Esophagus muscularis mucosa (tissue), 4 donors: Measurements from ENCODE around the gene PGM2. TPM values are rescaled to one million over a fixed set of nuclear protein-coding genes. Genes with fewer than 3 reads are reported as not detected.
A peak's percentile ranks its signal among the peaks of the same experiment; 100 is the strongest.

Experiments used
- DNase-seq: peaks from one replicate; pipeline ENCODE4 v3.0.0-alpha.2; 2017; ENCODE audit errors: extremely low spot score
- H3K27ac ChIP-seq, 4 donors: fragments of 200-600 bp; sonication (generic); replicated peaks in 1 of 4; 1 replicate in 3 of 4; 2 replicates in 1 of 4; pipeline ENCODE4 v1.5.1; 2016 to 2019; ENCODE audit warnings: mild to moderate bottlenecking in 1 of 4
- H3K27me3 ChIP-seq, 4 donors: fragments of 200-600 bp; sonication (generic); one replicate each; pipeline versions ENCODE4 v1.5.1 to v1.6.0; 2016 to 2019
- H3K36me3 ChIP-seq, 4 donors: fragments of 200-600 bp; sonication (generic); one replicate each; pipeline ENCODE4 v1.5.1; 2016 to 2019
- H3K4me1 ChIP-seq, 4 donors: fragments of 200-600 bp; sonication (generic); one replicate each; pipeline ENCODE4 v1.5.1; 2016 to 2019
- H3K4me3 ChIP-seq, 4 donors: fragments of 200-600 bp; sonication (generic); 1 replicate in 2 of 4; 2 replicates in 2 of 4; pipeline ENCODE4 v1.5.1; 2016 to 2019; ENCODE audit warnings: mild to moderate bottlenecking in 4 of 4, moderate library complexity in 1 of 4
- H3K9me3 ChIP-seq, 4 donors: fragments of 200-600 bp; sonication (generic); 1 replicate in 3 of 4; 2 replicates in 1 of 4; pipeline ENCODE4 v1.5.1; 2016 to 2019
- CTCF ChIP-seq, 3 experiments: fragments of 200-600 bp in 2 of 3; fragments of 450-650 bp in 1 of 3; sonication (generic) in 2 of 3; IDR thresholded peaks; one replicate each; pipeline ENCODE4 v1.5.1; 2017 to 2019; ENCODE audit warnings: antibody characterized with exemption in 3 of 3, mild to moderate bottlenecking in 2 of 3, moderate library complexity in 1 of 3
- EP300 ChIP-seq: sonication (generic); formaldehyde crosslinking; IDR thresholded peaks from one replicate; pipeline ENCODE4 v1.6.1; 2017; ENCODE audit warnings: antibody characterized with exemption
- POLR2A ChIP-seq: fragments of 450-650 bp; IDR thresholded peaks from one replicate; pipeline ENCODE4 v1.6.1; 2017; ENCODE audit warnings: antibody characterized with exemption, moderate library complexity, mild to moderate bottlenecking, low read depth
- POLR2AphosphoS5 ChIP-seq, 2 donors: sonication (generic); formaldehyde crosslinking; IDR thresholded peaks; one replicate each; pipeline ENCODE4 v1.6.1; 2017; ENCODE audit warnings: antibody characterized with exemption in 2 of 2
- WGBS: methylation state at CpG from one replicate; pipeline ENCODE4 v1.1.5; 2018; 5-methylcytosine and 5-hydroxymethylcytosine counted together
- intact Hi-C: fragments of 100-400 bp; cut with DNase I; formaldehyde crosslinking; loops from one replicate; pipeline ENCODE4 v1.15.1; 2023
- total RNA-seq, 4 donors: library from RNA; depleted of rRNA; stranded (reverse); fragments of >200 nt; gene quantifications; one replicate each; pipeline versions ENCODE4 v1.1.0 to v1.2.1, GENCODE V29; 2016

Gene PGM2
- total RNA-seq, 4 donors from 2014 or later = 17.4 to 19.2 (median 18.8) TPM

GRCh38 chr4:37835806-37836205, 9.3 kb downstream of the PGM2 start:
- Histone ChIP-seq H3K36me3 (peaks cover 10 to 90% (median 69%) of the 10 kb centered on the region in 4 donors), H3K27me3 (no peaks in the 10 kb centered on the region), H3K4me3 (no peak overlapping the region), H3K4me1 (peaks cover 6 to 17% (median 12%) of the 10 kb centered on the region in 4 donors), H3K9me3 (no peaks in the 10 kb centered on the region), H3K27ac (no peak overlapping the region)
- intact Hi-C loops = no loop called here
- TF ChIP-seq POLR2A (no peak), CTCF (IDR thresholded peaks at IDR 0.05) (no peak), POLR2AphosphoS5 (IDR thresholded peaks at IDR 0.05) (no peak), EP300 (no peak)
- WGBS = 79% methylated on average over 6 of the region's 6 CpGs
- no peak for DNase-seq

GRCh38 chr4:37836274-37836673, 9.8 kb downstream of the PGM2 start:
- Histone ChIP-seq H3K4me1 (peaks cover 6 to 17% (median 12%) of the 10 kb centered on the region in 4 donors), H3K9me3 (no peaks in the 10 kb centered on the region), H3K27me3 (no peaks in the 10 kb centered on the region), H3K36me3 (peaks cover 7 to 90% (median 68%) of the 10 kb centered on the region in 4 donors), H3K27ac (no peak overlapping the region), H3K4me3 (no peak overlapping the region)
- DNase-seq = no peak
- intact Hi-C loops = no loop called here
- TF ChIP-seq POLR2A (no peak), POLR2AphosphoS5 (IDR thresholded peaks at IDR 0.05) (no peak)
- whole genome bisulfite sequencing = 77% methylated on average over 10 of the region's 10 CpGs

- Histone ChIP-seq H3K4me3 (no peak overlapping the region), H3K36me3 (peaks cover 7 to 90% (median 69%) of the 10 kb centered on the region in 4 donors), H3K27me3 (no peaks in the 10 kb centered on the region), H3K4me1 (peaks cover 6 to 17% (median 12%) of the 10 kb centered on the region in 4 donors), H3K27ac (peak overlapping the region in 3 of 4 donors; percentile 22 to 47 (median 40)), H3K9me3 (no peaks in the 10 kb centered on the region)
- WGBS = 83% methylated on average over 4 of the region's 4 CpGs
- DNase-seq = no peak
- no peak for TF ChIP-seq CTCF (IDR thresholded peaks at IDR 0.05)
- intact Hi-C loops = no loop called here
Measured at GRCh38 chr4:37836838-37837440, 10.5 kb downstream of the PGM2 start.

GRCh38 chr4:37837446-37837845, 11.0 kb downstream of the PGM2 start:
- H3K36me3 ChIP-seq = peaks cover 7 to 86% (median 67%) of the 10 kb centered on the region in 4 donors
- 78% methylated on average over 2 of the region's 2 CpGs for WGBS
- H3K27me3 ChIP-seq = no peaks in the 10 kb centered on the region
- no peak for DNase-seq
- intact Hi-C loops = no loop called here
- peaks cover 6 to 17% (median 12%) of the 10 kb centered on the region in 4 donors for H3K4me1 ChIP-seq
- H3K4me3 ChIP-seq = no peak overlapping the region
- TF ChIP-seq CTCF (IDR thresholded peaks at IDR 0.05) (no peak), POLR2AphosphoS5 (IDR thresholded peaks at IDR 0.05) (no peak), POLR2A (no peak), EP300 (no peak)
- H3K27ac ChIP-seq = peak overlapping the region; percentile 22 to 47 (median 36)
- H3K9me3 ChIP-seq = no peaks in the 10 kb centered on the region

GRCh38 chr4:37839426-37839825, 12.9 kb downstream of the PGM2 start:
- Histone ChIP-seq H3K36me3 (peaks cover 7 to 88% (median 67%) of the 10 kb centered on the region in 4 donors), H3K27me3 (no peaks in the 10 kb centered on the region), H3K4me1 (peaks cover 6 to 17% (median 12%) of the 10 kb centered on the region in 4 donors), H3K4me3 (no peak overlapping the region), H3K27ac (no peak overlapping the region), H3K9me3 (no peaks in the 10 kb centered on the region)
- 61% methylated on average over 2 of the region's 2 CpGs for WGBS
- intact Hi-C loops = no loop called here
- DNase-seq = no peak
- TF ChIP-seq EP300 = no peak
- no peak for TF ChIP-seq CTCF (IDR thresholded peaks at IDR 0.05)
- no peak for TF ChIP-seq POLR2A
- TF ChIP-seq POLR2AphosphoS5 (IDR thresholded peaks at IDR 0.05) = no peak
